ENCODE results near the gene ROBO1. TPM values are rescaled to one million over a fixed set of nuclear protein-coding genes. Genes with fewer than 3 reads are reported as not detected.

The ROBO1 gene
- total RNA-seq, 3 donors from 2014 or later: 12.7 to 50.7 (median 23.6) TPM

DNA sequence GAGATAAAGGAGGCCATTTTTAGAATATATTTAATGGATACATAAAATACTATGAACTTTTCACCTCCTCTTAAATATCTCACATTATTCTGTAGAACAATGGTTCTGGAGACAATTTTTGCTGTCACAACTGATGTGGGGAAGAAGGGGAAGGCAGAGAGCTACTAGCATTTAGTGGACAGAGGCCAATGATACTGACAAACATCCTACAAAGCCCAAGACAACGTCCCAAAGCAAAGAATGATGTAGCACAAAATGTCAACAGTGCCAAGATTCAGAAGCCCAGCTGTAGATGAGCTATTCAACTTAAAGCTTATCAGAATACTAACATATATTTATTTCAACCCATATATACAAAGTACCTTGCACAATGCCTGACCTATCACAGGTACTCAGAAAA, 1069.4 kb downstream of the ROBO1 start:
- Histone ChIP-seq H3K9me3 (no peaks in the 10 kb centered on the region), H3K4me1 (no peaks in the 10 kb centered on the region), H3K4me3 (no peak overlapping the region), H3K27ac (no peak overlapping the region), H3K36me3 (no peaks in the 10 kb centered on the region), H3K27me3 (no peaks in the 10 kb centered on the region)
- no peak for DNase-seq (ENCODE audit: low spot score in 2 of 2)
- intact Hi-C loops (cut with DNase I; ENCODE audit: low total_unique reads): no loop called here
- TF ChIP-seq, protein P1, sequence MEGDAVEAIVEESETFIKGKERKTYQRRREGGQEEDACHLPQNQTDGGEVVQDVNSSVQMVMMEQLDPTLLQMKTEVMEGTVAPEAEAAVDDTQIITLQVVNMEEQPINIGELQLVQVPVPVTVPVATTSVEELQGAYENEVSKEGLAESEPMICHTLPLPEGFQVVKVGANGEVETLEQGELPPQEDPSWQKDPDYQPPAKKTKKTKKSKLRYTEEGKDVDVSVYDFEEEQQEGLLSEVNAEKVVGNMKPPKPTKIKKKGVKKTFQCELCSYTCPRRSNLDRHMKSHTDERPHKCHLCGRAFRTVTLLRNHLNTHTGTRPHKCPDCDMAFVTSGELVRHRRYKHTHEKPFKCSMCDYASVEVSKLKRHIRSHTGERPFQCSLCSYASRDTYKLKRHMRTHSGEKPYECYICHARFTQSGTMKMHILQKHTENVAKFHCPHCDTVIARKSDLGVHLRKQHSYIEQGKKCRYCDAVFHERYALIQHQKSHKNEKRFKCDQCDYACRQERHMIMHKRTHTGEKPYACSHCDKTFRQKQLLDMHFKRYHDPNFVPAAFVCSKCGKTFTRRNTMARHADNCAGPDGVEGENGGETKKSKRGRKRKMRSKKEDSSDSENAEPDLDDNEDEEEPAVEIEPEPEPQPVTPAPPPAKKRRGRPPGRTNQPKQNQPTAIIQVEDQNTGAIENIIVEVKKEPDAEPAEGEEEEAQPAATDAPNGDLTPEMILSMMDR (IDR thresholded peaks at IDR 0.05): no peak
- TF ChIP-seq POLR2AphosphoS5 (IDR thresholded peaks at IDR 0.05): no peak
- TF ChIP-seq POLR2A (IDR thresholded peaks at IDR 0.05): no peak

DNA sequence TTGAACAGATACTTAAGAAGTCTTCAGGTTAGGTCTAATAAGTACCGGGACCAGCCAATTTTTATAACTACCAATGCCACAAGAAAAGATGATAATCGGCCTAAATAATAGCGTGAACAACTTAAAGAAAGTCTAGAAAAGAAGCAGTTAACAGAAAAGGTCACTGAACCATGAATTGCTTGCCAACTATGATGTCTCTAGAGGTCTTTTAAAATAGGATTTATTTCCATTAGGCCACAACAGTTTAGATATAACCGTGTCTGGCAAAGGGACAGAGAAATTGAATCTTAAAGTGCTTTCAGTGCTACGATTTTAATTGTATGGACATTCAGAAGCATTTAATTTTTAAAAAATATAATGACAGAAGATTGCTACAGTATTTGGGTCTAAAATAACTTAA, 1070.4 kb downstream of the ROBO1 start:
- Histone ChIP-seq H3K9me3 (no peaks in the 10 kb centered on the region), H3K4me3 (no peak overlapping the region), H3K4me1 (no peaks in the 10 kb centered on the region), H3K27me3 (no peaks in the 10 kb centered on the region), H3K36me3 (no peaks in the 10 kb centered on the region), H3K27ac (no peak overlapping the region)
- no peak for DNase-seq (ENCODE audit: low spot score in 2 of 2)
- intact Hi-C loops (cut with DNase I; ENCODE audit: low total_unique reads): no loop called here
- no peak for TF ChIP-seq POLR2AphosphoS5 (IDR thresholded peaks at IDR 0.05)
- TF ChIP-seq, protein P1 (IDR thresholded peaks at IDR 0.05): no peak
- TF ChIP-seq POLR2A (IDR thresholded peaks at IDR 0.05): no peak

DNA sequence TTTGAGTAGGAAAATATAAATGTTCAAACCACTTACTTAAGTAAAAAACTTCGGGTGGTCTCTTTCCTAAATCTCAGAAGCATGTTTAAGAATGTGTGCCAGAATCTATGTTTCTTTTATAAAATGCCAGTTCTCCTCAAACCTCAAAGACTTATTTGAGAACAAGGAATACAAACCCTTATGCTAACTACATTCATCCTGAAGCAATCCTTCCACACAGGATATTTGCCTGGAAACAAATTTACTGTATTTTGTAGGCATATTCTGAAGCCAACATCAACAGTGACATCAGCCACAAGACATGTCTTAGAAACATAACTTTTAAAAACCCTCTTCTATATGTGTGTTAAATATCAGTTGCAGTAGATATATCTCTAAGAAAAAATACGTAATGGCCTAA, 1077.0 kb downstream of the ROBO1 start:
- no peak for DNase-seq (ENCODE audit: low spot score in 2 of 2)
- Histone ChIP-seq H3K27me3 (no peaks in the 10 kb centered on the region), H3K9me3 (no peaks in the 10 kb centered on the region), H3K4me3 (no peak overlapping the region), H3K4me1 (no peaks in the 10 kb centered on the region), H3K36me3 (no peaks in the 10 kb centered on the region), H3K27ac (no peak overlapping the region)
- TF ChIP-seq POLR2AphosphoS5 (IDR thresholded peaks at IDR 0.05) (no peak), POLR2A (IDR thresholded peaks at IDR 0.05) (no peak)
- TF ChIP-seq, protein P1 (IDR thresholded peaks at IDR 0.05): no peak
- intact Hi-C loops (cut with DNase I; ENCODE audit: low total_unique reads): no loop called here

DNA sequence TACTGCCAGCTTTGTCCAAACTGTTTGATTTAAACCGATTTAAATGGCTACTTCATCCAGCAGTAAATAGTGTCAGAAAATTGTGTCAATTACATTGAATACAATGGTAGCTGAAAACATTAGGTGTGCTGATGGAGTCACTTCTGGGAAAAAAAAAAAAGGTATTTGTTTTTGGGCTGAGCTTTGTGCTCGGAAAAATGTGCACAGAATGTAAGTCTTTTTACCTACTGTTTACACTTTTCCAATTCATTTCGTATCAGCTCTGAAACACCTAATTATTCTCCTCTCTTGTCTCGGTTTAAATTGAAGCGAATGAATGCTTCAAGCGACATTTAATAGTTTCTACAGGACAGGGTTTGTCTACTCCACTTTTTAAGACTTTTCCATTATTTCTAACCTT, 1078.4 kb downstream of the ROBO1 start:
- Histone ChIP-seq H3K36me3 (no peaks in the 10 kb centered on the region), H3K4me3 (no peak overlapping the region), H3K9me3 (no peaks in the 10 kb centered on the region), H3K27ac (no peak overlapping the region), H3K4me1 (no peaks in the 10 kb centered on the region), H3K27me3 (no peaks in the 10 kb centered on the region)
- intact Hi-C loops (cut with DNase I; ENCODE audit: low total_unique reads): no loop called here
- TF ChIP-seq POLR2AphosphoS5 (IDR thresholded peaks at IDR 0.05): no peak
- TF ChIP-seq POLR2A (IDR thresholded peaks at IDR 0.05): no peak
- TF ChIP-seq, protein P1 (IDR thresholded peaks at IDR 0.05): no peak
- DNase-seq (ENCODE audit: low spot score in 2 of 2): no peak

DNA sequence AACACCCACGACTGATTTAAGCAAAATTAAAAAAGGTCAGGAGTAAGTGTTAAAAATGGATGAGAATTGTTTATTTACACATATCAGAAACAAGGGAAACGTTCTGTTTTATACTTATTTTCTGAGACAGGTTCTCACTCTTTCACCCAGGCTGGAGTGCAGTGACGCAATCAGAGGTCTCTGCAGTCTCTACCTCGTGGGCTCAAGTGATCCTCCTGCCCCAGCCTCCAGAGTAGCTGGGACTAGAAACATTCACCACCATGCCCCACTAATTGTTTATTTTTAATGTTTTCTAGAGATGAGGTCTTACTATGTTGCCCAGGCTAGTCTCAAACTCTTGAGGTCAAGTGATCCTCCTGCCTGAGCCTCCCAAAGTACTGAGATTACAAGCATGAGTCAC, 1080.3 kb downstream of the ROBO1 start:
- H3K9me3 ChIP-seq: no peaks in the 10 kb centered on the region
- no peaks in the 10 kb centered on the region for H3K27me3 ChIP-seq
- H3K4me1 ChIP-seq: no peaks in the 10 kb centered on the region
- no peak for DNase-seq (ENCODE audit: low spot score in 2 of 2)
- H3K27ac ChIP-seq: no peak overlapping the region
- TF ChIP-seq POLR2AphosphoS5 (IDR thresholded peaks at IDR 0.05): no peak
- TF ChIP-seq, protein P1 (IDR thresholded peaks at IDR 0.05): no peak
- TF ChIP-seq POLR2A (IDR thresholded peaks at IDR 0.05): no peak
- intact Hi-C loops (cut with DNase I; ENCODE audit: low total_unique reads): no loop called here
- H3K36me3 ChIP-seq: no peaks in the 10 kb centered on the region
- H3K4me3 ChIP-seq: no peak overlapping the region
